ENCODE results near the gene OGFOD1. TPM values are rescaled to one million over a fixed set of nuclear protein-coding genes. Genes with fewer than 3 reads are reported as not detected.

Gene OGFOD1
- total and polyA plus RNA-seq, 2 of the 13 experiments (the other 11 are each of a cell fraction or from before 2014, with no cell fraction given): 35.2 to 81.3 TPM

DNA sequence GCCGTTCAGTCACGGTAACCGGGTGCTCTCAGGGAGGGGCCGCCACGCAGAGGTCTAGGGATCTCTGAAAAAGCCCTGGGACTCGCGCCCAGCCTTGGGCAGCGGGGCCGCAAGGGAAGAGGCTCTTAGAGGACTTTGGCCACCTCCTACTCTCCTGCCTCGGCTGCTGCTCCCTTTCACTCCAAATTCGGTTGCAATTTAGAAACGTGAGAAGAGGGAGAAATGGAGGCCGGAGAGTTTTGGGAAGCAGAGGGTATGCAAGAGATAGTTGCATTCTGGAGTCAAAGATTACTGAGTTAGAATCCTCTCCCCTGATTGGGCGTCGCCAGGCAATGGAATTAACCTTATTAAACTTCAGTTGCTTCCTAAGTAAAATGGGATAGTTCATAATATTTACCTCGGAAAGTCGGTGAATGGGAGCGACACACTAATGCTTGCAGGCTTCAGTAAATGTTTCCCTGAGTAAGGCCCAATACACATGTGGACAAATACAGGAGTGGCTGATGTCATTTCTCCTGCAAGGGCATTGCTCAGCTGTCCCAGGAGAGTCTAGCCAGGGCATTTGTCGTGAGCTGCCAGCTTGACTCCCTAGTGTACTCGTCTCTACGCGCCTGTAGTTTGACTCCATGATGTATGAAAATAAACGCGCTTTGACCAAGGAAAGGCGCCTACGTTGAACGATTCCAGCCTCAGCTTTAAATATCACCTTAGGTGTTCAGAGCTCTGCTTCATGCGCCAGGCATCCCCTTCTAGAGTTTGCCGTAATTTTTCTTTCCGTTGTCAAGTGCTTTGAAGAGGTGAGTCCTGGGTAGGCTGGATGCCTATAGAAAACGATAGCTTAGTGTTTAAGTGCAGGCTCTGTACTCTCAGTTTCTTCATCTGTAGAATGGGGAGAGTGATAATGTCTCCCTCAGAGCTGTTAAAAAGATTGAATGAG is 667 bp downstream of the OGFOD1 start (continued):
- peak; percentile 16; the same call in 1 of the 2 replicates for TF ChIP-seq SMAD1 (CRISPR knock-in tag; IDR thresholded peaks at IDR 0.05; ENCODE audit: borderline replicate concordance, low read depth)
- TF ChIP-seq CHCHD3 (CRISPR knock-in tag; IDR thresholded peaks at IDR 0.05): no peak
- TF ChIP-seq ZNF883 (CRISPR knock-in tag; IDR thresholded peaks at IDR 0.05; ENCODE audit: not compliant biosample characterization): no peak
- TF ChIP-seq SP4 (CRISPR knock-in tag; IDR thresholded peaks at IDR 0.05): peak; percentile 34; the same call in 1 of the 2 replicates
- TF ChIP-seq ZNF230 (CRISPR knock-in tag; IDR thresholded peaks at IDR 0.05): no peak
- no peak for TF ChIP-seq SP1 (IDR thresholded peaks at IDR 0.05)
- 0 out of 2 replicates have a peak, but pooled peaks have one; percentile 7 for TF ChIP-seq SP1 (CRISPR knock-in tag; IDR thresholded peaks at IDR 0.05)
- peak; percentile 53 for TF ChIP-seq FOXA3 (CRISPR knock-in tag; IDR thresholded peaks at IDR 0.05)
- TF ChIP-seq ZNF549 (CRISPR knock-in tag; IDR thresholded peaks at IDR 0.05): no peak
- TF ChIP-seq GPN1 (CRISPR knock-in tag; IDR thresholded peaks at IDR 0.05; ENCODE audit: borderline replicate concordance): no peak

DNA sequence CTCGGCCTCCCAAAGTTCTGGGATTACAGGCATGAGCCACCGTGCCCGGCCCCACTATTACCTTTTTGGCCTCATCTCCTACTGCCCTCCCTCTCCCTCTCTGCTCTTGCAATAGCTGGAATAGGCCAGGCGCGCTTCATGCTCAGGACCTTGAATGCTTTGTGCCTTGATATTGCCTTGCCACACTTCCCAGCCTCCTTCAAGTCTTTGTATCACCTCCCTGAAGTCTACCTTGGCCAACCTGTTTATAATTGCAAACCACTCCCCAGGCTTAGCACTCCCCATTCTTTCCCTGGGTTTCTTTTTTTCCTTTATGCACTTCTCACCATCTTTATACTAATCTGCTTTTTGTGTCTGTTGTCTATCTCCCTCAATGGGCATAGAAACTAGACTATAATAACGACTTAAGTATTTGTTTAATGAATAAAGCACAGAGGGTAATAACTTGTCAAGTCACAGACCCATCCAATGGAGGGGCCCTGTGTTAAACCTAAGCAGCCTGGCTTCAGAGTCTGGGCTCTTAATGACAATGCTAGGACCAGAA is 6.6 kb downstream of the OGFOD1 start:
- no peak overlapping the region for H3K4me3 ChIP-seq (replicated peaks in 1 of 3; ENCODE audit: insufficient read depth in 1 of 3, low read depth in 2 of 3, low read length in 3 of 3)
- H3K4me1 ChIP-seq (ENCODE audit: insufficient read depth, low read length): peaks cover 8% of the 10 kb centered on the region
- no TSS peak for BruUV-seq (replicated peaks)
- no peaks in the 10 kb centered on the region for H3K9me3 ChIP-seq (ENCODE audit: low read length)
- no peak overlapping the region for H3K9ac ChIP-seq (ENCODE audit: insufficient read depth, low read depth, low read length)
- 96% methylated on average over 6 of the region's 6 CpGs for WGBS (ENCODE audit: low lambda C conversion rate)
- H4K20me1 ChIP-seq (ENCODE audit: insufficient read depth, low read length): no peaks in the 10 kb centered on the region
- CTCF ChIA-PET (ENCODE audit: low intra/inter-chr PET ratio, low total read pairs): no interaction called here
- TF ChIP-seq, protein P1, sequence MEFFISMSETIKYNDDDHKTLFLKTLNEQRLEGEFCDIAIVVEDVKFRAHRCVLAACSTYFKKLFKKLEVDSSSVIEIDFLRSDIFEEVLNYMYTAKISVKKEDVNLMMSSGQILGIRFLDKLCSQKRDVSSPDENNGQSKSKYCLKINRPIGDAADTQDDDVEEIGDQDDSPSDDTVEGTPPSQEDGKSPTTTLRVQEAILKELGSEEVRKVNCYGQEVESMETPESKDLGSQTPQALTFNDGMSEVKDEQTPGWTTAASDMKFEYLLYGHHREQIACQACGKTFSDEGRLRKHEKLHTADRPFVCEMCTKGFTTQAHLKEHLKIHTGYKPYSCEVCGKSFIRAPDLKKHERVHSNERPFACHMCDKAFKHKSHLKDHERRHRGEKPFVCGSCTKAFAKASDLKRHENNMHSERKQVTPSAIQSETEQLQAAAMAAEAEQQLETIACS (CRISPR knock-in tag; IDR thresholded peaks at IDR 0.05): no peak
- TF ChIP-seq, protein P2, sequence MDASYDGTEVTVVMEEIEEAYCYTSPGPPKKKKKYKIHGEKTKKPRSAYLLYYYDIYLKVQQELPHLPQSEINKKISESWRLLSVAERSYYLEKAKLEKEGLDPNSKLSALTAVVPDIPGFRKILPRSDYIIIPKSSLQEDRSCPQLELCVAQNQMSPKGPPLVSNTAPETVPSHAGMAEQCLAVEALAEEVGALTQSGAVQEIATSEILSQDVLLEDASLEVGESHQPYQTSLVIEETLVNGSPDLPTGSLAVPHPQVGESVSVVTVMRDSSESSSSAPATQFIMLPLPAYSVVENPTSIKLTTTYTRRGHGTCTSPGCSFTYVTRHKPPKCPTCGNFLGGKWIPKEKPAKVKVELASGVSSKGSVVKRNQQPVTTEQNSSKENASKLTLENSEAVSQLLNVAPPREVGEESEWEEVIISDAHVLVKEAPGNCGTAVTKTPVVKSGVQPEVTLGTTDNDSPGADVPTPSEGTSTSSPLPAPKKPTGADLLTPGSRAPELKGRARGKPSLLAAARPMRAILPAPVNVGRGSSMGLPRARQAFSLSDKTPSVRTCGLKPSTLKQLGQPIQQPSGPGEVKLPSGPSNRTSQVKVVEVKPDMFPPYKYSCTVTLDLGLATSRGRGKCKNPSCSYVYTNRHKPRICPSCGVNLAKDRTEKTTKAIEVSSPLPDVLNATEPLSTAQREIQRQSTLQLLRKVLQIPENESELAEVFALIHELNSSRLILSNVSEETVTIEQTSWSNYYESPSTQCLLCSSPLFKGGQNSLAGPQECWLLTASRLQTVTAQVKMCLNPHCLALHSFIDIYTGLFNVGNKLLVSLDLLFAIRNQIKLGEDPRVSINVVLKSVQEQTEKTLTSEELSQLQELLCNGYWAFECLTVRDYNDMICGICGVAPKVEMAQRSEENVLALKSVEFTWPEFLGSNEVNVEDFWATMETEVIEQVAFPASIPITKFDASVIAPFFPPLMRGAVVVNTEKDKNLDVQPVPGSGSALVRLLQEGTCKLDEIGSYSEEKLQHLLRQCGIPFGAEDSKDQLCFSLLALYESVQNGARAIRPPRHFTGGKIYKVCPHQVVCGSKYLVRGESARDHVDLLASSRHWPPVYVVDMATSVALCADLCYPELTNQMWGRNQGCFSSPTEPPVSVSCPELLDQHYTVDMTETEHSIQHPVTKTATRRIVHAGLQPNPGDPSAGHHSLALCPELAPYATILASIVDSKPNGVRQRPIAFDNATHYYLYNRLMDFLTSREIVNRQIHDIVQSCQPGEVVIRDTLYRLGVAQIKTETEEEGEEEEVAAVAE (CRISPR knock-in tag; IDR thresholded peaks at IDR 0.05; ENCODE audit: borderline replicate concordance): no peak
- no peak for TF ChIP-seq ZNF256 (CRISPR knock-in tag; conservative IDR thresholded peaks at IDR 0.05)
- FAIRE-seq (no peak), ATAC-seq (no peak), DNase-seq (ENCODE audit: low spot score) (no peak)
- H3K27me3 ChIP-seq (ENCODE audit: control insufficient read depth in 1 of 2, insufficient read depth in 2 of 2, low read length in 2 of 2): no peaks in the 10 kb centered on the region
- no peak overlapping the region for H3K4me2 ChIP-seq (ENCODE audit: low read depth, low read length)
- intact Hi-C loops (cut with micrococcal nuclease; ENCODE audit: unreplicated experiment) (no loop called here), in situ Hi-C loops (cut with HindIII; ENCODE audit: extremely low pct_ligation_motif_present, low pct_unique_long_range_greater_than_20kb) (no loop called here)
- peaks cover 18 to 88% of the 10 kb centered on the region in 2 experiments for H3K36me3 ChIP-seq (replicated peaks in 1 of 2; ENCODE audit: control insufficient read depth in 1 of 2, insufficient read depth in 2 of 2, low read length in 2 of 2)
- H3K79me2 ChIP-seq (ENCODE audit: insufficient read depth, low read length): peaks cover 9% of the 10 kb centered on the region
- POLR2A ChIA-PET: no interaction called here
- no peak overlapping the region for H3K27ac ChIP-seq (ENCODE audit: extremely low read length, insufficient read depth, low read length)
- H2AFZ ChIP-seq (ENCODE audit: low read length): no peak overlapping the region

Measured in HepG2 (cell line).